H1 (cell line): Measurements from ENCODE around the gene PROSER2.

Experiments used
- KDM5A ChIP-seq: fragments of 200-600 bp; IDR thresholded peaks from 2 replicates; pipeline ENCODE4 v1.7.1; 2012; ENCODE audit warnings: mild to moderate bottlenecking, low read length, inconsistent platforms, mixed read lengths
- RXRA ChIP-seq: IDR thresholded peaks from 2 replicates; pipeline ENCODE4 v1.6.1; 2011; ENCODE audit warnings: low read depth, mild to moderate bottlenecking, low read length, moderate library complexity; ENCODE audit not compliant: insufficient read depth
- TCF12 ChIP-seq: IDR thresholded peaks from 2 replicates; pipeline ENCODE4 v1.6.1; 2011; ENCODE audit warnings: low read depth, mild to moderate bottlenecking, low read length

- TF ChIP-seq RXRA (no peak), KDM5A (no peak), TCF12 (no peak)
Measured at GRCh38 chr10:11823122-11823988, at the start of gene PROSER2.
